ENCODE results near the gene KRTAP12-3.
"Not testable (repeated sequence)": the region's sequence is repeated elsewhere in the genome, so short reads cannot be mapped to it uniquely, and the experiment has no call there.

The KRTAP12-3 gene

DNA sequence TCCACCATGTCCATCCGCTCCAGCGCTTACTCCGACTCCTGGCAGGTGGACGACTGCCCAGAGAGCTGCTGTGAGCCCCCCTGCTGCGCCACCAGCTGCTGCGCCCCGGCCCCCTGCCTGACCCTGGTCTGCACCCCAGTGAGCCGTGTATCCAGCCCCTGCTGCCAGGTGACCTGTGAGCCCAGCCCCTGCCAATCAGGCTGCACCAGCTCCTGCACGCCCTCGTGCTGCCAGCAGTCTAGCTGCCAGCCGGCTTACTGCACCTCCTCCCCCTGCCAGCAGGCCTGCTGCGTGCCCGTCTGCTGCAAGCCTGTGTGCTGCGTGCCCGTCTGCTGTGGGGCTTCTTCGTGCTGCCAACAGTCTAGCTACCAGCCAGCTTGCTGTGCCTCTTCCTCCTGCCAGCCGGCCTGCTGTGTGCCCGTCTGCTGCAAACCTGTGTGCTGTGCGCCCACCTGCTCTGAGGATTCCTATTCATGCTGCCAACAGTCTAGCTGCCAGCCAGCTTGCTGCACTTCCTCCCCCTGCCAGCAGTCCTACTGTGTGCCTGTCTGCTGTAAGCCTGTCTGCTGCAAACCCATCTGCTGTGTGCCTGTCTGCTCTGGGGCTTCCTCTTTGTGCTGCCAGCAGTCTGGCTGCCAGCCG, 30.4 kb upstream of the KRTAP12-3 start:
- in situ Hi-C loops (cut with MboI; ENCODE audit: low sequenced_read_pairs) = not testable (repeated sequence)

DNA sequence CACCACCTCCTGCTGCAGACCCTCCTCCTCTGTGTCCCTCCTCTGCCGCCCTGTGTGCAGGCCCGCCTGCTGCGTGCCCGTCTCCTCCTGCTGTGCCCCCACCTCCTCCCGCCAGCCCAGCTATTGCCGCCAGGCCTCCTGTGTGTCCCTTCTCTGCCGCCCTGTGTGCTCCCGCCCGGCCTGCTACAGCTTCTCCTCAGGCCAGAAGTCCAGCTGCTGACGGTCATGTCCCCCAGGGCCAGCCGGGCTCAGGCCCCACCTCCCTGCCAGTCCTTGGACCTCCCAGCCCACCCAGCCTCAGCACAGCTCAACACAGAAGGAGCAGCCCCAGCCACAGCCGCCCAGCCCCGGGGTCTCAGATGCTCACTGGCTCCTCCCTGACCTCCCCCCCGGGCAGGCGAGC, 29.9 kb upstream of the KRTAP12-3 start:
- in situ Hi-C loops (cut with MboI; ENCODE audit: low sequenced_read_pairs) = not testable (repeated sequence)

DNA sequence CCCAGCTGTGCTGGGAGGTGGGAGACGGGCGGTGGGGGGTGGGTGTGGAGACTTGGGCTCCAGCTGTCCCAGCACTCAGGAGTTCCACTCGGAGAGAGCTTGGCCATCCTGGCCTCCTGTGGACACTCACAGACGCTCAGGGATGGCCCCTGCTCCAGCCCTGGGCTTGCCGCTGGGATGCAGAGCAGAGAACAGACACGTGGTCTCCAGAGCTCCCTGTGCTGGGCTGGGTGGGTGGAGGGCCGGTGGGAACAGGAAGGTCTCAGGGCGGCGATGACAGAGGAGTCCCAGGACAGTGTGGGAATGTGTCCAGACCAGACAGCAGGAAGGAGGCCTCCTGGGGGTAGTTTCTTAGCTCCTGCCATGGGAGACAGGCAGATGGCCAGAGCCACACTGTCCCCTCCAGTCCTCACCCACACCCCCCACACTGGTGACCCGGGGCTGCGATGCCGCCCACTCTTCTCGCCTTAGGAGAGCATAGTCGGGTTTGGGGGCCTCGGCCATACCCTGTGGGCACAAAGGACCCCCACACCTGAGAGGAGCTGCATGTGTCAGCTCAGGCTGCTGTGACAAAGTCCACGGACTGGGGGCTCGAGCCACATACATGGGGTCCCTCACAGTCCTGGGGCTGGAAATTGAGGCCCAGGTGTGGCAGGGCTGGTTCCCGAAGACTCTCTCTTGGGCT, 28.9 kb upstream of the KRTAP12-3 start:
- in situ Hi-C loops (cut with MboI; ENCODE audit: low sequenced_read_pairs) = no loop called here

DNA sequence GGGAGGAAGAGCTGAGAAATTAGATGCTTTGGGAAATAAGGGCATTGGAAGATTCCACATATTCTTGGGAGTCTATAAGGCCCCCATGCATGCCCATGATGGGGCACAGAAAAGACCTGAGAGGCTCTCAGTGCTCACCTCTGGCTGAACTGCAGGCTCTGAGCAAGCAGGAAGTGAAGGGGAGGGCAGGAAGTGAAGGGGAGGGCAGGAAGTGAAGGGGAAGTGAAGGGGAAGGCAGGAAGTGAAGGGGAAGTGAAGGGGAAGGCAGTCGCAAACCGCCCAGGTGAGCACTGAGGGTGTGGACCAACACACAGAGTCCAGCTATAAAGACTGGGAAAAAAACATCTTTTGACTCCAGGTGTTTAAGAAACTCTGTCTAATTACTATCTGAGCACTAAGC, 27.3 kb upstream of the KRTAP12-3 start:
- in situ Hi-C loops (cut with MboI; ENCODE audit: low sequenced_read_pairs) = no loop called here

DNA sequence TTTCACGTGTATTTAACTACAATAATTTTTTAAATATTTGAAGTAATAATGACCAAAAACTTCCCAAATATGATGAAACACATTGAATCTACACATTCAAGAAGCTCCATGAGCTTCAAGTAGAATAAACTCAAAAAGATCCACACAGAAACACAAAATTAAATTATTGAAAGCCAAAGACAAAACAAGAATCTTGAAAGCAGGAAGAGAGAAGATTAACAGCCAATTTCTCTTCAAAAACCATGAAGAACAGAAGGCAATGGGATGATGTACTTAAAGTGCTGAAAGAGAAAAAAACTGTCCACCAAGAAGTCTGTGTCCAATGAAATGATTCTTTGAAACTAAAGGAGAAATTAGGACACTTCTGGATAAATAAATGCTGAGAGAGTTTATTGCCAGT, 25.7 kb upstream of the KRTAP12-3 start:
- in situ Hi-C loops (cut with MboI; ENCODE audit: low sequenced_read_pairs) = no loop called here

DNA sequence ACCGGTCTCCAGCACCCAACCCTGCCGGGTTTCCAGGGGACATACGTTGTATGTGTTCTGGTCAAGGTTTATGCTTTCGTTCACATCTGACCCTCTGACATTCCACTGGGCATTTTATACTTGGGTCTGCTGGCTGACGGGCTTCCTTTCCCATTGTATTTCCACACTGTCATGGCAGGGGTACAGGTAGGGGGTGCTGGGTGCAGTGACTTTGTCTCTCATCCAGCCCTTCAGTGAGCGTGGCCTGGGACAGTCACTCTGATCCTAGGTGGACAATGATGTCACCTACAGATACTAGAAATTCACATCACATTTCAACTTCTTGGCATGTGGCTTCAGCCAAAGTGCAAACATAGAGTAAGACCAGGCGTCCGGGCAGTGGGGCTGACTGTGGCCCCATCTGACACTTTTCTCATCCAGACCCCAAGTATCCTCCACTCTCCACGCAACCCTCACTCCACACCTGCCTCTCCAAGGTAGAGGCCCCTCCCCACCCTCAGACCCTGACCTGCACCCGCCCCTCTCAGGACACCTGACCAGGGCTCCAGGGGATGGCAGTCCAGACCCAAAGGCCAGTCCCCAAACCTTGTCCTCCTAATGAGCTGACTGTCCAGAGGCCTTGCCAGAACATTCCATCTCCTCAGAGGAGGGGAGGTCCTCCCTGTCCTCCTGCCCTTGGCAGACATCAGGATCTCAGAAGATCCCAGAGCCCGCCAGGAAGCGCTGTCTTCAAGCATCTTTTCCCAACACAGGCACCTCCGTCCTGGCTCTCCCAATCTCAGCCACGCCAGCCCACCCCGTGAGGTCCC, 21.3 kb upstream of the KRTAP12-3 start:
- in situ Hi-C loops (cut with MboI; ENCODE audit: low sequenced_read_pairs) = no loop called here

DNA sequence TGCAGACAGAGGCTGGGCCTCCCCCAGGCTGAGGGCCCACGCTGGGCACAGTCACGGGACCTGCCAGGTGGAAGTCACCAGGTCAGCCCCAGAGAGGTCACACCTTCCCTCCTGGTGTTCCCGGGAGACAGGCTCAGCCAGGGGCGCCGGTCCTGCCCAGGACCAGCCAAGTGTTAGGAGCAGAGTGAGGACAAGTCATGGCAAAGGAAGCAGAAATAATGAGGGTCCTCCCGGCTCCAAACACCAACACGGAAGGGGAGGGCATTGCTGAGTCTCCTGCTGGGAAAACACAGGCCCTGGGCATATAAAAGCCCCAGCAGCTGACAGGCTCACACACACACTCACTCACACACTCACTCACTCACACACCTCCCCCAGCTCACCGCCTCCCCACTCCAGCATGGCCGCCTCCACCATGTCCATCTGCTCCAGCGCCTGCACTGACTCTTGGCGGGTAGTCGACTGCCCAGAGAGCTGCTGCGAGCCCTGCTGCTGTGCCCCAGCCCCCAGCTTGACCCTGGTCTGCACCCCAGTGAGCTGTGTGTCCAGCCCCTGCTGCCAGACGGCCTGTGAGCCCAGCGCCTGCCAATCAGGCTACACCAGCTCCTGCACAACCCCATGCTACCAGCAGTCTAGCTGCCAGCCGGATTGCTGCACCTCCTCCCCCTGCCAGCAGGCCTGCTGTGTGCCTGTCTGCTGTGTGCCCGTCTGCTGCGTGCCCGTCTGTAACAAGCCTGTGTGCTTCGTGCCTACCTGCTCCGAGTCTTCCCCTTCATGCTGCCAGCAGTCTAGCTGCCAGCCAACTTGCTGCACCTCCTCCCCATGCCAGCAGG, 20.5 kb upstream of the KRTAP12-3 start, which contains the start of gene KRTAP10-10:
Gene KRTAP10-10, plus strand, starts transcription at position 339 of the 833 bp plus-strand sequence. Its CDS starts 62 bp downstream, at position 401.
- in situ Hi-C loops (cut with MboI; ENCODE audit: low sequenced_read_pairs) = no loop called here

DNA sequence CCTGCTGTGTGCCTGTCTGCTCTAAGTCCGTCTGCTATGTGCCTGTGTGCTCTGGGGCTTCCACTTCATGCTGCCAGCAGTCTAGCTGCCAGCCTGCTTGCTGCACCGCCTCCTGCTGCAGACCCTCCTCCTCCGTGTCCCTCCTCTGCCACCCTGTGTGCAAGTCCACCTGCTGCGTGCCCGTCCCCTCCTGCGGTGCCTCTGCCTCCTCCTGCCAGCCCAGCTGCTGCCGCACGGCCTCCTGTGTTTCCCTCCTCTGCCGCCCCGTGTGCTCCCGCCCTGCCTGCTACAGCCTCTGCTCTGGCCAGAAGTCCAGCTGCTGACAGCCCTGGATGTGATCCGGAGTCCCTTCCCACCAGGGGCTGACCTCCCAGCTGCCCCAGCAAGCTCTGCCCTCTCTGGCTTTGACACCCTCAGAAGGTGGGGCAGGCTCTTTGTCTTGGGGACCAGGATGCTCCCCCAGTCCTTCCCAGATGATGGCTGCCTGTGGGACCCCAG, 19.8 kb upstream of the KRTAP12-3 start:
- in situ Hi-C loops (cut with MboI; ENCODE audit: low sequenced_read_pairs) = not testable (repeated sequence)

DNA sequence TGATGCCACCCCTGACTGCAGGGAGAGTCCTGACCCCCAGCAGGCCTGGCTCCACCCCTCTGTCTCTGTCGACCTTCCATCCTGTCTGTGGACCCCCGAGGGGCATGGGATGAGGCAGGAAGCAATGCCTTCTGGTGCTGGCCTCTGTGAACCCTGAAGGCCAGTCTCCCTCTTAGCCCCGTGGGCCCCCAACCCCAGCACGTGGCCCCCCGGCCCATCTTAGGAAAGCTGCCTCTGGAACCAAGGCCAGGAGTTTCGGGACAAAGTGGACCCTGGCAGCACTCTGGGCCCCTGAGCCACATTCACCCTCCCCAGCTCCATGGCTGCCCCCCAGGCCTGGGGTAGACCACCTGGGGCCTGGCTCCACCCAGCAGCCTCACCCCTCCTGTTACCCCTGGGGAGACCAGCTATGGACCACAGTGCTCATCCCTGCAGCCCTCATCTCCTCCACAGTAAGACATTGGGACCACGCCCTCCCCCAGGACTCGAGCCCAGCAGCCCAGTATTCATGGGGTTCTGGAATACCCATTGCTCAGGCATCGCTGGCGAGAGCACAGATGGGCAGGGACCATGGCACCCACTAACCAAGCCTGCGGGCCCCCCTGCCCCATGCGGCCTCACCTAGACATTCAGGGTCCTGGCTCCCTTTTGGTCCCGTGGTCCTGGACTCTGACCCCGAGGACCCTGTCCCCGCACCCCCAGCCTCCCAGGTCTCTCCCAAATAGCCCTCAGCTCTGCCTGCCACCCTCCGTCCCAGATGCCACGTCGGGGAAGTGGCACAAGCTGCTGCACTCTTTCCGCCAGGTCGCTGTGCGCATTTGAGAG, 19.0 kb upstream of the KRTAP12-3 start:
- in situ Hi-C loops (cut with MboI; ENCODE audit: low sequenced_read_pairs) = not testable (repeated sequence)

DNA sequence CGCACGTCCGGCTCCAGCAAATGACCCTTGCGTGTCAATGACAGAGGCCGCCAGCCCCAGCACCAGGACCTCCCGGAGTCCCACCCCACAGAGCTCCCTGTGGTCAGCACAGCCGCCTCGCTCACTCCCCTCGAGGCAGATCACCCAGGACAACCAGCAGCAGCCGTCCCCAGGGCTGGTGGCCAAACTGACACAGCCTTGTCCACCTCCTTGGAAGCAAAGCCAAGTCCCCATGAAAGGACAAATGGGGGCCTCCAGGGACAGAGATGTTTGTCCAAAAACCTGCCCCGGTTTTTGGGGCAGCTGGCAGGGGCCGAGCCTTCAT, 18.4 kb upstream of the KRTAP12-3 start:
- in situ Hi-C loops (cut with MboI; ENCODE audit: low sequenced_read_pairs) = no loop called here

DNA sequence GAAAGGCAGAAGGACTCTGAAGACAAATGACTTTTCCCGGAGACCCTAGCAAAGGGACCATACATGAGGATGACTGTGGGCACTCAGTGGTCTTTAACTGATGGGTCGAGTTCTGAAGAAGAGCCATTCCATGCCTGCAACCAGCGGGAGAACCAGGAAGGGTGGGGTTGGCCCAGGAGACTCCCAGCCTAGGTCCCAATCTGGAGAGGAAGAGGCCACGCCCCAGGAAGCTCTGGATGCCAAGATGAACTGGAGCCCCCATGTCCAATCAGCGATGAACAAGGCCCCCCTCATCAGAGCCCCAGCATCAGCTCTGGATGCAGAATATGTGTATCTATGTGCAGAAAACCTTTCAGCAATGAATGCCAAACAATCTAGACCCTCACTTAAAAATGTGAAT, 17.0 kb upstream of the KRTAP12-3 start:
- in situ Hi-C loops (cut with MboI; ENCODE audit: low sequenced_read_pairs) = no loop called here

DNA sequence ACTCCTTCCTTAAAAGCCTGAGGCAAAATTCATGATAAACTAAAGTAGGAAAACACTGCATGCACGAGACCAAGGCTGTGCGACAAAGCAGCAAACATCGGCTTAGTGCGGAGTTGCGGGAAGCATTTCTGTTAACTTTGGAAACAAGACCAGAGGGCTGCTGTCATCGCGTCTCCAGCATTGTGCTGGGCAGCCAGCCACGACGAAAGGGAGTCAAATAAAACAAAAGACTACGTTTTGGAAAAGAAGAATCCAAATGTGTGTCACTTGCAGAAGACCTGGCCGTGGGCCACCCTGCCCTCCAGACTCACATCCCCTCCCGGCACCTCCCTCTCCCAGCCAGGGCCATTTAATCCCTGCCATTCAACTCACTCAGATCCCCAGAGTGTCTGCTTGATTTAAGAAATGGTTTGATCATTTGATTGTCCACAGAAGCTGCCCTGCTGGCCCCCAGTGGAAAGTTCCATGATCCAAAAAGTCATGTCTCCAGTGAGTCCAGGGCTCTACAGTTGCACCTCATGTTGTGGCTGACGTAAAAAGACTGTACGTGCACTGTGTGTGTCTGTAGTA, 13.9 kb upstream of the KRTAP12-3 start:
- in situ Hi-C loops (cut with MboI; ENCODE audit: low sequenced_read_pairs) = no loop called here

DNA sequence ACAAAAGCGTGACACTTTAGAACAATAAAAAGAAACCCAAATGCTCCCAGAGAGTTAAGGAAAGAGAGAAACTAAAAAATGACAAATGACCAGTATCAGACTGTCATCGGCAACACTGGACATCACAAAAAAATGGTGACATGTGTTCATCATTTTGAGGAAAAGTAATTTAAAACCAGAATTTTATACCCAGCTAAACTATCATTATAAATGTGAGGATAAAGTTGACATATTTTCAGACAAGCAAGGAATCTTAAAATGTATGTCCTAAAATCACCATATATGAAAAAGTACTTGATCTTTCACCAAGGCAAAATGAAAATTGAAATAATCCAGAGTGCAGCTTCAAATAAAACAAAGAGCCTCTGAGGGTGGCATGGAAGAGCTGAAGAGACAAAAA, 12.9 kb upstream of the KRTAP12-3 start:
- in situ Hi-C loops (cut with MboI; ENCODE audit: low sequenced_read_pairs) = no loop called here

DNA sequence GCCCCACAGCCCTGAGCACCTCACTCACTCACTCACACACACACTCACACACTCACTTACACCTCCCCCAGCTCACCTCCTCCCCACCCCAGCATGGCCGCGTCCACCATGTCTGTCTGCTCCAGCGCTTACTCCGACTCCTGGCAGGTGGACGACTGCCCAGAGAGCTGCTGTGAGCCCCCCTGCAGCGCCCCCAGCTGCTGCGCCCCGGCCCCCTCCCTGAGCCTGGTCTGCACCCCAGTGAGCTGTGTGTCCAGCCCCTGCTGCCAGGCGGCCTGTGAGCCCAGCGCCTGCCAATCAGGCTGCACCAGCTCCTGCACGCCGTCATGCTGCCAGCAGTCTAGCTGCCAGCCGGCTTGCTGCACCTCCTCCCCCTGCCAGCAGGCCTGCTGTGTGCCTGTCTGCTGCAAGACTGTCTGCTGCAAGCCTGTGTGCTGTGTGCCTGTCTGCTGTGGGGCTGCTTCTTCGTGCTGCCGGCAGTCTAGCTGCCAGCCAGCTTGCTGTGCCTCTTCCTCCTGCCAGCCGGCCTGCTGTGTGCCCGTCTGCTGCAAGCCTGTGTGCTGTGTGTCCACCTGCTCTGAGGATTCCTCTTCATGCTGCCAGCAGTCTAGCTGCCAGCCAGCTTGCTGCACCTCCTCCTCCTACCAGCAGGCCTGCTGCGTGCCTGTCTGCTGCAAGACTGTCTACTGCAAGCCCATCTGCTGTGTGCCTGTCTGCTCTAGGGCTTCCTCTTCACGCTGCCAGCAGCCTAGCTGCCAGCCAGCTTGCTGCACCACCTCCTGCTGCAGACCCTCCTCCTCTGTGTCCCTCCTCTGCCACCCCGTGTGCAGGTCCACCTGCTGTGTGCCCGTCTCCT, 11.1 kb upstream of the KRTAP12-3 start, which contains the start of gene KRTAP10-11:
Gene KRTAP10-11, plus strand, starts transcription at position 49 of the 856 bp plus-strand sequence. Its CDS starts 45 bp downstream, at position 94.
- in situ Hi-C loops (cut with MboI; ENCODE audit: low sequenced_read_pairs) = not testable (repeated sequence)

DNA sequence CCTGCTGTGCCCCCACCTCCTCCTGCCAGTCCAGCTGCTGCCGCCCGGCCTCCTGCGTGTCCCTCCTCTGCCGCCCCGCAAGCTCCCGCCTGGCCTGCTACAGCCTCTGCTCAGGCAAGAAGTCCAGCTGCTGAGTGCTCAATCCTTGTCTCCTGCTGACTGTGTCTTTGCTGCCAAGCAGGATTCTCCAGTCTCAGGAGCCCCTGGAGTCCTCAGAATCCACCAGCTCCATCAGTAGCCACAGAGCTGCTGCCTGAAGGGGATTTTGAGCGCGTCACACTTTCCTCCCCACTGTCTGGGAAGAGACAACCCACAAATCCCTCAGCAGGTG, 10.5 kb upstream of the KRTAP12-3 start:
- in situ Hi-C loops (cut with MboI; ENCODE audit: low sequenced_read_pairs) = no loop called here

DNA sequence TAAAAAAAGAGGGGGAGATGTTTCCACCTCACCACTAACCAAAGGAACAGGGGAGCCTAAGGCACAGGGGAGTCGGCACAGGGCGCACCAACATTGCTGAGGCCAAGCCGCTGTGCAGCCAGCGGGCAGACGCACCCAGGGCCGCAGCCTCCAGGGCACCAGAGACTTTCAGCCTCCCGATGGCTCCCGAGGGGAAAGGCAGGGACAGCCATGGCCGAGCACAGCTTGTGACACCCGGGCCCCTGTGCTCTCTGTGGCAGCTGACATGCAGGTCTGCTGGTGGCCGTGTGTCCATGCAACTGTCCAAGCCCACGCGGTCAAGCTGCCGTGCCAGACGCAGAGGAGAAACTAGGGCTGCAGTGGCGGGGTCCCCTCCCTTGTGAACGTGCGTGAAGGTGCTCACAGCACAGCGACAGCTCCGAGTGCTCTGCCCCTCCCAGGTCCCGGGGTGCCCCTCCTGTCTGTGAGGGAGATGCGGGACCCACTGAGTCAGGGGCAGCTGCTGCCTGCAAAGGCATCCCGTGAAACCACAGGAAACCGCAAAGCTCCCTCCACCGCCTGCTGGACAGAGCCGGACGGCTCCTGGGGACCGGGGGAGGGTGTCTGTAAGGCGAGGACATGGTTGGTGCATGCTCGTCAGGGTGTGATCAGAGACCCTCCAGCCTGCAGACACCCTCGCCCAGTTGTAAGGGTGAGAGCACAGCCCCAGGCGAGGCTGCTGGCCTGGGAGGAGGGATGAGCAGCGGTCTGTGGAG, 9.0 kb upstream of the KRTAP12-3 start:
- in situ Hi-C loops (cut with MboI; ENCODE audit: low sequenced_read_pairs) = no loop called here

DNA sequence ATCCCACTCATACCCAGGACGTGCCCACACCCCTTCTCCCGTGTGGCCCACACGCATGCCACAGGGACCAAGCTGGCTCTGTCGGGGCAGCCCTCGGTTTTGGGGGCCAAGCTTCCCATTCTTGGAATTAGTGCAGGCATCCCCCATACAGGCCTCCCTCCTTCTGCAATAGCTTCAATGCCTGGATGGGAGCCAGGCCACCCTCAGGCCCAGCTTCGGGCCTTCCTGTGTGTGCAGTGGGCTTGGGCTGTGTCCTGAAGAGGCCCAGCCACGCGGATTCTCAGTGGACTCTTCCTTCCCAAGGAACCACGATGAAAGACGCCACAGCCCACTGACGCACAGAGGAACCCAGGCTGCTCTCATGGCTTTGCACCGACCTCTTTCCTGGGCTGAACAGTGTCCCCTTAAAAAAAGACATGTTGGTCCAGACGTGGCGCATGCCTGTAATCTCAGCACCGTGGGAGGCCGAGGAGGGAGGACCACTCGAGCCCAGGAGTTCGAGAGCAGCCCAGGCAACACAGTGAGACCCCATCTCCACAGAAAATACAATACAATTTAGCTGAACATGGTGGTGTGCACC, 8.1 kb upstream of the KRTAP12-3 start:
- in situ Hi-C loops (cut with MboI; ENCODE audit: low sequenced_read_pairs) = no loop called here

Measured in HL-60/S4 treated with phorbol 12-myristate 13-acetate at 8.2 ng/mL for 4 days and 3 days (cell line).